AG08396 (cell line): ENCODE results near the gene OGFOD3.
A peak's percentile ranks its signal among the peaks of the same experiment; 100 is the strongest.
"Not testable (repeated sequence)": the region's sequence is repeated elsewhere in the genome, so short reads cannot be mapped to it uniquely, and the experiment has no call there.

Experiments
- DNase-seq: peaks from one replicate; pipeline ENCODE4 v3.0.0; 2012; ENCODE audit warnings: low spot score, mixed read lengths

Gene OGFOD3, protein sequence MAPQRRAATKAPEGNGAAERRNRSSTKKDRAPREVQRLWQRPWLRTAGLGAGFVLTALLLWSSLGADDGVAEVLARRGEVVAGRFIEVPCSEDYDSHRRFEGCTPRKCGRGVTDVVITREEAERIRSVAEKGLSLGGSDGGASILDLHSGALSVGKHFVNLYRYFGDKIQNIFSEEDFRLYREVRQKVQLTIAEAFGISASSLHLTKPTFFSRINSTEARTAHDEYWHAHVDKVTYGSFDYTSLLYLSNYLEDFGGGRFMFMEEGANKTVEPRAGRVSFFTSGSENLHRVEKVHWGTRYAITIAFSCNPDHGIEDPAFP

DNA sequence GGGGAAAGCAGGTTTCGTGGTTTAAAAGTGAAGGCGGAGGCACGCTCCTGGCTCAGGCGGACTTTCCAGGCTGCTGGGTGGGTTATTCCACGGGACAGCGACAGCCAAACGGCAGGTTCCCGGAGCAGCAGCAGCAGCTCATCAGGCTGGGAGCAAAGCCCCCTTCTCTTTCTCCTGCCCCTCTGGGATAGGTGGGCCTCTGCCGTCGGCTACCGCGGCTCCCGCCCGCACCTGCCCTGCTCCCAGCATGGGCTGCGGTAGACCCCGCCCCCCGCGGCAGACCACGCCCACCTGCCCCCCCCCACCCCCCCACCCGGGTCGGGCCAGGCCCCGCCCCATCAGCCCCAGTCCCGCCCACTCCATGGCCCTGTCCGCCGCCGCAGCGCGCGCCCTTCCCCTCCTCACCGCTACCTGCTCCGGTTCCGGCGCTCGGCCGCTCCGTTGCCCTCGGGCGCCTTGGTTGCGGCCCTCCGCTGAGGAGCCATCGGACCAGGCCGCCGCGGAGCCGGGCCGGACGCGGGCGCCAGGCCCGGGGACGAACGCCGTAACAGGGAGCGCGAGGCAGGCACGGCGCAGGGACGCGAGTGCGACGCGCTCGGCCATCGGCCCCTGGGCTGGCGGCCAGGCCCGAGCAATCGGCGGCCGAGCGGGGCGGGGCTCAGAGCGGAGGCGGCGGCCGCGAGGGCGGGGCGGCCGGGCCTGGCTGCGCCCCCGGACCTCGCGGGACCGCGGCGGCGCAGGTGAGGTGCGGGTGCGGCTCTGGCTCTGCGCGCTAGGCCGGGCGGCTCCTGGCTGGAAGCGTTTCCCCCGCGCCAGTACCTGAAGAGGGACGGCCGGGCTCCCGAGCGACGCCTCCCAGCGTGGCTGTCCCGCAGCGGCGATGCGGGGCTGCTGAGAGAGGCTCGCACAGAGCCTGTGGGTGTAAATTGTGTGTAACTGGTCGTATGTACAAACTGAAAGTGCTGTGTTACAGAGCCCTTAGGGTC, at the start of gene OGFOD3, which contains the start of gene HEXD:
OGFOD3 (minus strand) TSS at position 586 of the 986 bp plus-strand sequence; CDS start at position 485, 101 bp downstream.
HEXD (plus strand) TSS at position 347 of the 986 bp plus-strand sequence. CDS start 1,453 bp downstream, outside the sequence.
- DNase-seq = peak; percentile 100

DNA sequence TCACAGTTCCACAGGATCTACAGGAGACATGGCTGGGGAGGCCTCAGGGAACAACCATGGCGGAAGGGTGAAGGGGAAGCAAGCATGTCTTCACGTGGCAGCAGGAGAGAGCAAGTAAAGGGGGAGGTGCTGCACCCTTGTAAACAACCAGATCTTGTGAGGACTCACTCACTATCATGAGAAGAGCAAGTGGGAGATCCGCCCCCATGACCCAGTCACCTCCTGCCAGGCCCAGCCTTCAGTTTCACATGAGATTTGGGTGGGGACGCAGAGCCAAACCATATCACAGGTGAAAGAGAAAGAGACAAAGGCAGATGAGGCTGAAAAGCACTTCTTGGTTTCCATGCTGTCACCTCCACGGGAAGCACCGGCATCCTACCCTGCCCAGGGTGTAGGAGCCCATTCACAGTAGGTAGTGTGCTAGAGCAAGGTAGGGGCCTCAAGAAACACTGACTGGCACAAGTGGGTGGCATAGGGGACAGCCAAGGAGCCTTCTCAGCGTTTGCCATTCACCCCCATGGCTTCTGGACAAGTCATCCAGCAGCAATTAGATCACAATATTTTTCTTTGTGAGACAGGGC, 46.7 kb upstream of the OGFOD3 start:
- DNase-seq = no peak

DNA sequence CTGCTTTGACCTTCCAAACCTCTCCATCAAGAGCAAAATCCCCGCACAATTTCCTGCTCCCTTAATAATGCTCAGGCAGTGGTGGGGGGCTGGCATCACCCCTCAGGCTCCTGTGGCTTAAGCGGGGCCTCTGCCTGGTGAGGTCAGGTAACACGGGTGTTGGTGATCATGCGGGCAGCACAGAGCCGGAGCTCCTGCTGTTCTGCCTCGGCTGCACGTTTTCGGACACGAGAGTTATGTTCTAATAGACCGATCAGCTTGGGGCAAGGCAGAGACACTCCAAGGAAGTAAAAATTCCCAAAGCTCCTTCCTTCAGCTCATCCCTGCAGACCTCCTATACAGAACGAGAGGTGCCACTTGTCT, 46.2 kb upstream of the OGFOD3 start:
- DNase-seq = no peak

DNA sequence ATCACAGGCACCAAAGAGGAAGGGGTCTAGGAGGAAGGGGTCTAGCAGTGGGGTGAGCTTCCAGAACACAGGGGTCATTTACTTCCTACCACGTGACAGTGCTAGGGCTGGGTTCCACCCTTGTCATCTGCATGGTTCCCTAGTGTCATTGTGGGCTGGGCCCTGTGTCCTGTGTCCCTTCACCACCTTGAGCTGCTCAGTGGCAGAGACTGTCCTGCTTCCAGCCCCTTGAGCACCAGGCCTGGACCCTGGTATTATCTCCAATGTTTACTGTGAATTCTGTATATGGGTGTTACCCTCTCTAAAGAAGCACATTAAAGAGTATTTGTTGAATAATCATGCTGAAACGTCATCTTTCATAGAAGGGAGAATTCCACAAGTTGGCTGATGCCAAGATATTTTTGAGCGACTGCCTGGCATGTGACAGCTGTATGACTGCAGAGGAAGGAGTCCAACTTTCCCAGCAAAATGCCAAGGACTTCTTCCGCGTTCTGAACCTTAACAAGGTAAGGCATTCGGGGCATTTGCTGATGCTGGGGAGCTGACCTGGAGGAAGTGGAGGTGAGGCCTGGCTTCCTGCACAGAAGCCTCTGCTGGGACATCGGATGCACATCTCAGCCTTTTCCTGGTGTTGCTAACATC, 45.7 kb upstream of the OGFOD3 start:
- DNase-seq = no peak

DNA sequence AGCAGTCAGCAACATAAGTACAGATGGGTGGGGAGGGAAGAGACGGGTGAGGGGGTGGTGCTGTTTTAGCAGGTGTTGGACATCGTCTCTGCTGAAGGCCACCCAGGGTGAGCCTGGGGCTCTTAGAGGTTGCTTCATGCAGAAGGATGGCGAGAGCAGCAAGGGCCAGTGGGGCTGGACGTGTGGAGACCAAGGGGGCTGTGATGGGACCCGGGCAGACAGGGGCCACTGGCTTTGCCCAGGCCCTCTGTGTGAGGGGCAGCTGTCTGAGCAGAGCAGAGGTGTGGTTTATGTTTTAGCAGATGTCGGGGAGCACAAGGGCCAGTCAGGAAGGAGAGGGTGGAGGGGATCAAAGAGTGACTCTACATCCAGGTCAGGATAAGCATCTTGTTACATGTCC, 45.0 kb upstream of the OGFOD3 start:
- DNase-seq = no peak

DNA sequence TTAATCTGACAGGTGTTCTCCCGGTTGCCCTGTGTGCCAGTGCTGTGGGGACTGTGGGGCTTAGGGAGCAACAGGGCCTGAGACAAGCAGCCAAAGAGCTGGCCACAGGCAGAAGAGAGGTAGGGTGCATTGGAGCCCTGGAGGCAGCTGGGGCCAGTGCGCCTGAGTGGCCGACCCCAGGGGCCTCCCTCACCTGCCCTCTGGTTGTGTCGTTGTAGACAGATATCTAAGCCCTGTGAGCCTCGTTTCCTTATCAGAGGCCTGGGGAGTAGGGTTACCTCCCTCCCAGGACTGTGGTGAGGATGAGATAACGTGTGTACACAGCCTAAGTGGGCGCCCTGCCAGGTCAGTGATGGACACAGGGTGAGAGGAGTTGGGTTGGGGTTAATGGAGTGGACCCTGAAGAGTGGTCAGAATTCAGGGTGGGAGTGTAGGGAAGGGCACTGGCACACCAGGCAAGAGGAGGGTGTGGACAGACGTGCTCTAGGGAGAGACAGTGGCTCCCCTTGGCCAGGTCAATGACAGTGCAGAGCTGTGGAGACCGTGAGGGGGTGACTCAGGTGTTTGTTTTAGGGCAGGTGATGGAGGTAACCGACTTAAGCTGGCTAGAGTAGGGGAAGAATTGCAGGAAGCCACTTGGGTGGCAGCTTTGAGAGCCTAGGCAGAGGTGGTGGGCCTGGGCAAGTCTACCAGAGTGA, 43.6 kb upstream of the OGFOD3 start:
- DNase-seq = no peak

DNA sequence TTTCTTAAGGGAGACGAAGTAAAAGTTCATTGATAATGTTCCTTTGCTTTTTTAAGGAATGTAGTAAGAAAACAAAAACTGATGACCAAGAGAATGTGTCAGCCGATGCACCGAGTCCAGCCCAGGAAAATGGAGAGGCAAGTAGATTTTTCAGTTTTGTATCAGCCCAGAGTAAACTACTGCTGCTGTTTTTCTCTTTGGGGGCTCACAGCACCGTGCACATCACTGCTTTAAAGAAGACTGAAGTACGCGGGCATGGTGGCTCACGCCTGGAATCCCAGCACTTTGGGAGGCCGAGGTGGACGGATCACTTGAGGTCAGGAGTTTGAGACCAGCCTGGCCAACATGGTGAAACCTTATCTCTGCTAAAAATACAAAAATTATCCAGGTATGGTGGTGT, 41.5 kb upstream of the OGFOD3 start:
- DNase-seq = not testable (repeated sequence)

DNA sequence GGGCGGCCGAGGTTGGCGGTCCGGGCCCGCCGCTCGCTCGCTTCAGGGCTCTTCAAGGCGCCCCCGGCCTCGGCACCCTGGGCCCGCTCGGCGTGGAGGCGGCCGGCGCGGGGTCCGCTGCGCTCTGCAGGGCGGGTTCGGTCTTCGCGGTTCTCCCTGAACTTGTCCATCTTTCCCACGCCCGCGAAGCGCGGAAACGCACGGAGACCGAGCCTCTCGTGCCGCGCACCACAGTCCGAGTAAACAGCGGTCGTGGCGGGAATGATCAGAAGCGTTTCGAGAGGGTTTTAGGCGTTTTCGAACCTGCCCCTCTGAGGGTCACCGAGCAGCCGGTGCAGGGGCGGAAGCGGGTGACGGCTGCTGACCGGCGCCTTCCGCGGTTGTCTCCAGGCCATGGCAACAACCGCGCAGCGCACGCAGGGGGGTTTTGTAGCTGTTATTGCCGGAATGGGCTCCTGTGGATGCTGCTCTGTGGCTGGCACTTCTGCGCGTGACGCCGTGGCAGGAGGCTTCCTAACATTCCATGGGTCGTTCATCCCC, 40.6 kb upstream of the OGFOD3 start:
- DNase-seq = peak; percentile 45

DNA sequence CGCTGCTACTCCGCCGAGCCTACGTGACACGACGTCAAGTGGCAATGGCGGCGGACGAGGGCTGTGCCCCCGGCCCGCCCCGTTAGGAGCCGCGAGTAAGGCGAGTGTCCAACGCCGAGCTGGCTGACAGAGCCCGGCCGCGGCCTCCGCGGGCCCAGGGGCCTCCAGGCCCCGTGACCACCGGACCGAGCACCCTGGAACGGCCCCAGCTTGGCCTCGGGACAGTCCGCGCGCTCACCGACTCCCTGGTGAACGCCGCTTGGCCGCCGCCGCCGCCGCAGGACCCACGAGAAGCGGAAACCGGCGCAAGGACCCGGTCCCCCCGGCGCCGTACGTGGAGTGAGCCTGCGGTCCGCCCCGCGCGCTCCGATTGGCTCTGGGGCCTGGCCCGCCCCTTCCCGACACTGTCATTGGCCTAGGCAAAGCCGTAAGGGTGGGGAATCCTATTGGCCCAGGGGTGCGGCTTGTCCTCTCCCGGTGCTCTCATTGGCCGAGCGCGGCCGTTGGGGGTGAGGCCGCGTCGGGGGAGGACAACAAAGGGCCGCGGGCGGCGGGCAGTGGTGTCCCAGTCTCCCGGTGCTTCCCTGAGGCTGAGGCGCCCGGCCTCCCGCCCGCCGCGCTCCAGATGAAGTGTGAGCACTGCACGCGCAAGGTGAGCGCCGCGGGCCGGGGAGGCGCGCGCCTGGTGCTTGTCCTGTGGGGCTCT, 39.9 kb upstream of the OGFOD3 start, which contains the start of gene NARF:
NARF (plus strand) TSS at position 563 of the 706 bp plus-strand sequence; CDS start at position 626, 63 bp downstream.
- DNase-seq = peak; percentile 99

DNA sequence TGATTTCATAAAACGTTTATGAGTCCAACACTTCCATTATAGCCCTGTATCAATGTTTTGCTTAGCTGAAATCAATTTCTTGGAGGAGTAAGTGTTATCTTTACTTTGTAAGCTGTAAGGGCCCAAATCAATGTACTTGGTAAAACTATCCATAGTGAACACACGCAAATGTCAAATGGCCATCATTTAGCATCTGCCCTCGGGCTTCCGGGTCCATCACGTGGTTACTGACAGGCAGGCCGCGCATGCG, 39.5 kb upstream of the OGFOD3 start:
- DNase-seq = peak; percentile 98

DNA sequence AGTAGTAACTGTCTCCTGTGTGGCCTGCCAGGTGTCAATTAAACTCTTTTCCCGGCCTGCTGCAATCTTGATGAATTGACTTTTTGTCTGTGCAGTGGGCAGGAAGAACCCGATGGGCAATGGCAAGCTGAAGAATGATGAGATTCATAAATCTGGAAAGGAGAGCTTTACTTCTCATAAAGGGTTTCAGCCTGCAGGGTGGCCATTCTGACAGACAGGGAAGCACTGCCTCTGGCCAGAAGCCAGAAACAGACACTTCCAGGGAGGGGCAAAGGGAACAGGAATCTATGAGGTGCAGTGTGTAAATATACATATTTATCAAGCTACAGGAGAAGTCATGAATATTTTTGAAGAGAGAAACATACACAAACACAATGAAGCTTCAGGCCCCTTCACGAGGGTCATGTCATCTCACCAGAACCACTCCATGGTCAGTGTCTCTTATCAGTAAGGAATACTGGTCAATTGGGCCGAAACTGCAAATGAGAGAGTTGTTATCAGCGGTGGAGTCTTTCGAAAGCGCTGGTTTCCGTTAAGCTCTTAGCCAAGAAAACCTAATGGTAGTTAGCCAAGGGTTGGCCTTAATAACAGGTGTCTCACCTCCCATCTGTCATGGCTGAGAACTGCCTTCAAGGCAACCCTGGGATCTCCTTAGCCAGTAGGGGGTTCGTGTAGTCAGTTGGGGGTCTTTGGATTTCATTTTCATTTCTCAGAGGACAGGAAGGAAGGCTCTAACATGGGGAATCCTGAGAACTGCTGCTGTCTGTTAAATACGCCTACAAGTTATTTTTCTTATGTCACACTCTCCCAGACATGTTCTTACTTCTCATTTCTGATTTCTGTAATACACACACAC, 38.9 kb upstream of the OGFOD3 start:
- DNase-seq = no peak

DNA sequence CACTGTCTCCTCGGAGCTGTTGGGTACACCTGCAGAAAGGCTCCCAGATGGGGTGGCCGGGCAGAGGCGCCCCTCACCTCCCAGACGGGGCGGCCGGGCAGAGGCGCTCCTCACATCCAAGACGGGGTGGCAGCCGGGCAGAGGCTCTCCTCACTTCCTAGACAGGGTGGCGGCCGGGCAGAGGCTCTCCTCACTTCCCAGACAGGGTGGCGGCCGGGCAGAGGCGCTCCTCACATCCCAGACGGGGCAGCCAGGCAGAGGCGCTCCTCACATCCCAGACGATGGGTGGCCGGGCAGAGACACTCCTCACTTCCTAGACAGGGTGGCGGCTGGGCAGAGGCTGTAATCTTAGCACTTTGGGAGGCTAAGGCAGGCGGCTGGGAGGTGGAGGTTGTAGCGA, 35.3 kb upstream of the OGFOD3 start:
- not testable (repeated sequence) for DNase-seq

DNA sequence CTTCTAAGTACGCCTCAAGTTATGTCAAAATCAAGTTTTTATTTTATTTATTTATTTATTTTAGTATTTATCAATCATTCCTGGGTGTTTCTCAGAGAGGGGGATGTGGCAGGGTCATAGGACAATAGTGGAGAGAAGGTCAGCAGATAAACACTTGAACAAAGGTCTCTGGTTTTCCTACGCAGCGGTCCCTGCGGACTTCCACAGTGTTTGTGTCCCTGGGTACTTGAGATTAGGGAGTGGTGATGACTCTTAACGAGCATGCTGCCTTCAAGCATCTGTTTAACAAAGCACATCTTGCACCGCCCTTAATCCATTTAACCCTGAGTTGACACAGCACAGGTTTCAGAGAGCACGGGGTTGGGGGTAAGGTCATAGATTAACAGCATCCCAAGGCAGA, 34.8 kb upstream of the OGFOD3 start:
- not testable (repeated sequence) for DNase-seq

DNA sequence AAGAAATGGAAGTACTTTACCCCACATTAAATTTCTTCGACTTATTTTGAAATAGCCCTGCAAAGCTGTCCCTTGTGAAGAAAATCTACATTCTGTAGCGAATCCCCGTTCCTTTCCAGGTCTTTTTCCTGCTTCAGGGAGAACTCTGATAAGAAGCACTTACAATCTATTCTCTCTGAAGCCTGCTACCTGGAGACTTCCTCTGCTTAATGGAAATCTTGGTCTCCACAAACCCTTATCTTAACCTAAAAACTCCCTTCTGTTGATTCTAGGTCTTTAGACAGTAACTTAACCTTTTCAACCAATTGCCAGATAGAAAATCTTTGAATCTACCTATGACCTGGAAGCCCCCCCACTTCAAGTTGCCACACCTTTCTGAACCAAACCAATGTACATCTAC, 33.8 kb upstream of the OGFOD3 start:
- no peak for DNase-seq

DNA sequence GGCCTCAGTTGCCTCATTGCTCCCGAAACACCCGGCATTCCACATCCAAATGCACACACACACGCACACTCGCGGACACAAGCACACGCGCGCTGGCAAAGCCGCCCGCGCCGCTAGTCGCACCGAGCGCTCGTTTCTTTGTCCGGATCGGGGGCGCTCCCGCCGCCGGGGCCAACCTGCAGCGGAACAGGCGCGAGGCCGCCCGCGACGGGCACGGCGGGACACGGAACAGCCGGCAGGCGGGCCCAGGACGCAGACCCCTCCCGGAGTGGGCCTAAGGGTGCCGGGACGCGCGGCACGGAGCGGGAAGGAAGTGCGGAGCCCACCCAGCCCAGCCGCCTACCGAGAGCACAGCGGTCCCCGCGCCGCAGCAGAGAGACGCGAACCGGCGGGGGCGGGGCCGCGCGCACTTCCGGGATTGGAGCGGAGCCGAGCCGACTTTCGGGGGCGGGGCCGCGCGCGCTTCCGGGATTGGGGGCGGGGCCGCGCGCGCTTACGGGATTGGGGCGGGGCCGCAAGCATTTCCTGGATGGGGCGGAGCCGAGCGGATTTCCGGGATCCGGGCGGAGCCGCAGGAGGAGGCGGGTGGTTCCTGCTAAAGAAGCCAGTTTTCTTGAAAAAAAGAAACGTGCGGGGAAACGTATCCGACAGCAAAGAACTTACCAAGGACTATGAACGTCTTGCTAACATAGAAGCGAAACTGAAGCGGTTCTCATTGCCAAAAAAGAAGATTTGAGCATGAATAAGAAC, 32.1 kb upstream of the OGFOD3 start, which contains the start of gene CYBC1:
CYBC1 (minus strand) TSS at position 396 of the 750 bp plus-strand sequence. CDS start 1,498 bp downstream, outside the sequence.
- peak; percentile 96 for DNase-seq

DNA sequence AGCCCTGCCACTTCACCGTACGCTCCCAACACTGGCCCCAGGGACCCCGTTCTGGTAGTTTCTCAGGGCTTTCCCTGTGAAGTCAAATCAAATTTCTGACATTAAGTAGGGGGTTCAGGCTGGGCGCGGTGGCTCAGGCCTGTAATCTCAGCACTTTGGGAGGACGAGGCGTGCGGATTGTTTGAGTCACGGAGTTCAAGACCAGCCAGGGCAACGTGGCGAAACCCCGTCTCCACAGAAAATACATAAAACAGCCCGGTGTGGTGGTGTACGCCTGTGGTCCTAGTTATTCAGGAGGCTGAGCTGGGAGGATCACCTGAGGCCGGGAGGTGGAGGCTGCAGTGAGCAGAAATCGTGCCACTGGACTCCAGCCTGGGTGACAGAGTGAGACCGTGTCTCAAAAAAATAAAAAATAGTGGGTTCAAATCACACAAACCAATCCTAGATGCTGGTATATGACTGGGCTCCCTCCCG, 31.5 kb upstream of the OGFOD3 start:
- DNase-seq = no peak

DNA sequence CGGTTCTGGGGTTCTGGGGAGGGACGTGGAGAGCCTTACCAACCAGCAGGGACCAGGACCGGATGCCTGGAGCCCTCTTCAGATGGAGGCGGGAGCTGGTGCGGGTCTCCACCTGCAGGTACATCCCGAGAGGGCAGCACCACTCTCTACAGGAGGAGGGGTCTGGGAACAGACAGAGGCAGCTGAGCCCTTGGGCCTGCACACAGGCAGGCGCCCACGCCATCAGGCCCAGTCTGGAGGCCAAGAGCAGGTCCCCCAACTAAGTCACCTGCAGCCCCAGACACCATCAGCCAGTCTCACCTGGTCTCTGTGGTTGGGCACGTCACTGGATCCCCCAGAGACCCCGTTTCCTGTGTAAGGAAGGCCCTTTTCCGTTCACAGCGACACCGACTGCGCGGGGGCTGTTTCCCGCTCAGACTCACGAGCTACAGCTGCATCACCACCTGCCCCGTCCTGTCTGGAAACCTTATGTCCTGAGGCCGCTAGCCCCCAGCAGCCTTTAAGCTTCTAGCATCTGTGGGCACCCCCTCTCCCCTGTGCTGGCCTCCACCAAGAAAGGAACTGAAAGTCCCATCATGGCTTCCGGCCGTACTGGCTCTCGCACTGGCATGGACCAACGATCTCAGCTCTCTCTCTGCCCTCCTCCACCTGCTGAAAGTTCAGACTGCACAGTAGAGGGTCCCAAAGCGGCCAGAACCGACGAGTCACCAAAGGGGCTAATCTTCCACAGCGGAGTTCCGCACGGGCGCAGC, 30.9 kb upstream of the OGFOD3 start:
- DNase-seq = no peak

DNA sequence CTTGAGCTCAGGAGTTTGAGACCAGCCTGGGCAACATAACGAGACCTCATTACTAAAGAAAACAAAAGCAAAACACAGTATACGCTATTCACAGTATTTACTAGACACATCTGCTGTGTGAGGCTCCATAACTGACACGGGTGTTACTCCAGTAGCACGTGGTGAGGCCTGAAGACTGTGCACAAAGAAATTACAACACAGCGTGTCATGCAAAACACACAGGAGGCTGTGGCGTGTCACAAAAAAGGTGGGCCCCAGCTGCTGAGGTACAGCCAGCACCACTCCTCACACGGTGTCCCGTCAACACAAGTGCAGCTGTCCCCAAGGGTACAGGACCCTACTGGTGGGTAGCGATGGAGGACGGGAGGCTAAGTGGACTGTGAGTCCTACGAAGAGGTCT, 29.5 kb upstream of the OGFOD3 start:
- DNase-seq = no peak
